HCT116 (cell line): ENCODE results near the gene MUC22. TPM values are rescaled to one million over a fixed set of nuclear protein-coding genes. Genes with fewer than 3 reads are reported as not detected.

Experiments used
- ATAC-seq: fragments of 200-7000 bp; cut with Tn5 transposase; 2 replicates; pipeline ENCODE4 v1.9.1; 2020; ENCODE audit warnings: mild to moderate bottlenecking, moderate library complexity
- BruUV-seq: library from RNA; stranded (reverse); fragments of 400-500 nt; replicated peaks from 2 replicates; lab custom pipeline; 2021; lab: Mats Ljungman, UMichigan
- CTCF ChIA-PET: fragments of 300-600 bp; sonication (Branson Sonifier 250); formaldehyde crosslinking; loops from one replicate; lab custom pipeline; 2021; ENCODE audit warnings: antibody characterized with exemption; lab: Charles Lee
- POLR2A ChIA-PET: fragments of 300-600, 350-600 bp; sonication (Branson Sonifier 250); formaldehyde crosslinking; loops from one replicate; lab custom pipeline; 2021; ENCODE audit warnings: antibody characterized with exemption; lab: Charles Lee
- RAD21 ChIA-PET, 2 experiments: fragments of 300-600 bp; sonication (Branson Sonifier 250); formaldehyde crosslinking; loops; one replicate each; lab custom pipeline; 2023; ENCODE audit warnings: low total read pairs in 2 of 2; ENCODE audit not compliant: uncharacterized antibody in 2 of 2, unreplicated experiment in 2 of 2, low non-redundant PET in 1 of 2; lab: Charles Lee
- DNase-seq: peaks from one replicate; pipeline ENCODE4 v3.0.0-alpha.2; 2010; ENCODE audit warnings: low read depth, low spot score
- H2AFZ ChIP-seq: fragments of 200-600 bp; shearing (Covaris generic), sonication (generic); 2 replicates; pipeline ENCODE4 v1.6.1; 2017; ENCODE audit warnings: low read depth, mixed run types, mixed read lengths, antibody characterized with exemption, low read length; ENCODE audit not compliant: poor library complexity, severe bottlenecking
- H3K27ac ChIP-seq: 2 replicates; pipeline ENCODE4 v1.5.1; 2012; ENCODE audit warnings: low read depth, low read length
- H3K27me3 ChIP-seq: fragments of 200-600 bp; sonication (generic); 2 replicates; pipeline ENCODE4 v1.6.1; 2016; ENCODE audit warnings: mixed run types, low read length, mixed read lengths; ENCODE audit not compliant: insufficient read depth
- H3K36me3 ChIP-seq, 2 experiments: fragments of 200-500 bp in 1 of 2; fragments of 200-600 bp in 1 of 2; sonication (Bioruptor generic) in 1 of 2; sonication (generic) in 1 of 2; 2 replicates each; pipeline versions ENCODE4 v1.5.1 to v1.6.1; 2014 to 2016; ENCODE audit warnings: low read length in 2 of 2, inconsistent platforms in 1 of 2, mixed read lengths in 1 of 2, mixed run types in 1 of 2; ENCODE audit not compliant: insufficient read depth in 2 of 2, control insufficient read depth in 1 of 2
- H3K4me1 ChIP-seq, 2 experiments: fragments of 200-600 bp in 1 of 2; sonication (generic) in 1 of 2; 2 replicates each; pipeline versions ENCODE4 v1.5.1 to v1.6.1; 2012 to 2017; ENCODE audit warnings: low read length in 2 of 2, inconsistent platforms in 1 of 2, mild to moderate bottlenecking in 1 of 2, mixed read lengths in 1 of 2, mixed run types in 1 of 2, moderate library complexity in 1 of 2; ENCODE audit not compliant: insufficient read depth in 2 of 2, control insufficient read depth in 1 of 2
- H3K4me2 ChIP-seq: fragments of 200-600 bp; sonication (generic); 2 replicates; pipeline ENCODE4 v1.6.1; 2017; ENCODE audit warnings: mixed run types, low read length, mixed read lengths
- H3K4me3 ChIP-seq, 2 experiments: fragments of 200-600 bp in 1 of 2; sonication (generic) in 1 of 2; replicated peaks in 1 of 2; 2 replicates each; pipeline ENCODE4 v1.5.1; 2011 to 2016; ENCODE audit warnings: low read length in 2 of 2, control low read depth in 1 of 2, low read depth in 1 of 2, mild to moderate bottlenecking in 1 of 2, mixed read lengths in 1 of 2, mixed run types in 1 of 2
- H3K79me2 ChIP-seq: fragments of 200-600 bp; sonication (generic); 2 replicates; pipeline ENCODE4 v1.6.1; 2017; ENCODE audit warnings: mild to moderate bottlenecking, mixed run types, low read length, moderate library complexity, mixed read lengths; ENCODE audit not compliant: insufficient read depth
- H3K9ac ChIP-seq: fragments of 200-600 bp; sonication (generic); 2 replicates; pipeline ENCODE4 v1.6.1; 2016; ENCODE audit warnings: low read length, mixed read lengths
- H3K9me2 ChIP-seq: fragments of 200-600 bp; sonication (generic), shearing (Covaris generic); 2 replicates; pipeline ENCODE4 v1.6.1; 2017; ENCODE audit warnings: mixed run types, mild to moderate bottlenecking, moderate library complexity; ENCODE audit not compliant: insufficient read depth
- H3K9me3 ChIP-seq, 2 experiments: fragments of 200-500 bp in 1 of 2; fragments of 200-600 bp in 1 of 2; sonication (Bioruptor generic) in 1 of 2; sonication (generic) in 1 of 2; 2 replicates each; pipeline ENCODE4 v1.6.1; 2014 to 2017; ENCODE audit warnings: low read length in 2 of 2, mixed read lengths in 2 of 2, inconsistent platforms in 1 of 2, low read depth in 1 of 2, mild to moderate bottlenecking in 1 of 2, mixed run types in 1 of 2, moderate library complexity in 1 of 2; ENCODE audit not compliant: control insufficient read depth in 1 of 2, insufficient read depth in 1 of 2
- H4K20me1 ChIP-seq: fragments of 200-600 bp; sonication (generic), shearing (Covaris generic); 2 replicates; pipeline ENCODE4 v1.6.1; 2017; ENCODE audit warnings: mixed run types, mild to moderate bottlenecking, moderate library complexity; ENCODE audit not compliant: insufficient read depth
- CEBPB ChIP-seq: IDR thresholded peaks from 2 replicates; pipeline ENCODE4 v1.6.1; 2012; ENCODE audit warnings: low read depth
- EZH2phosphoT487 ChIP-seq: fragments of 200-600 bp; IDR thresholded peaks from 2 replicates; pipeline ENCODE4 v1.6.1; 2018; ENCODE audit warnings: antibody characterized with exemption, borderline replicate concordance
- JUND ChIP-seq: IDR thresholded peaks from 2 replicates; pipeline ENCODE4 v1.6.1; 2012
- RAD21 ChIP-seq: IDR thresholded peaks from 2 replicates; pipeline ENCODE4 v1.6.1; 2012; ENCODE audit warnings: low read depth, mild to moderate bottlenecking
- REST ChIP-seq: IDR thresholded peaks from 2 replicates; pipeline ENCODE4 v1.6.1; 2012; ENCODE audit warnings: low read depth
- SRF ChIP-seq: IDR thresholded peaks from 2 replicates; pipeline ENCODE4 v1.6.1; 2012; ENCODE audit warnings: low read depth
- ZBTB33 ChIP-seq: IDR thresholded peaks from 2 replicates; pipeline ENCODE4 v1.6.1; 2011; ENCODE audit warnings: mild to moderate bottlenecking, low read length, moderate library complexity; ENCODE audit not compliant: insufficient replicate concordance; ENCODE audit errors: extremely low read depth
- ZFX ChIP-seq: fragments of 450-650 bp; IDR thresholded peaks from 2 replicates; pipeline ENCODE4 v1.6.1; 2017
- intact Hi-C: fragments of 100-400 bp; cut with micrococcal nuclease; formaldehyde crosslinking; loops from 2 replicates; pipeline ENCODE4 v1.10.0; 2022
- total RNA-seq: library from RNA; stranded (reverse); gene quantifications from one replicate; pipeline ENCODE4 v1.2.1, GENCODE V29; 2021; ENCODE audit not compliant: unreplicated experiment
- TF ChIP-seq, protein P1 (sequence below): IDR thresholded peaks from 2 replicates; pipeline ENCODE4 v1.6.1; 2012

MUC22 gene
- total RNA-seq, 1 experiment from 2014 or later, result not detected

DNA sequence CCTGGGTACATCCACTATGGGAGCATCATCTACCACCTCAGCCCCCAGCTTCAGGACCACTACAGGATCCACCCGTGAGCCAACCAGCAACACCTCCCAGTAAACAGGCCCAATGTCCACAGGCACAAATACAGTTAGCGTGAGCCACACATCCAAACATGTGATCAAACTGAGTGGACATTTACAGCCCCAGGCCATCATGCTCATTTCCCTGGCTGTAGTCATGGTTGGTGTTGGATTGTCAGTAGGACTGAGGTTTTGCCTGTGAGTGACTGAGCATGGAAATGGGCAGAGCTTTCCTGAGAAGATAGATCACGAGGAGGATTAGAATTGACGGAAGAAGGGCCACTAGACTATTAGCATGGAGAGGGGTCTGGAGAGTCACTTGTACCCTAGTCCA lies 37.5 kb upstream of the MUC22 start:
- H3K4me2 ChIP-seq, result no peak overlapping the region
- TF ChIP-seq JUND (no peak), RAD21 (no peak), CEBPB (no peak), REST (no peak), SRF (no peak), EZH2phosphoT487 (no peak), ZFX (no peak), ZBTB33 (no peak)
- TF ChIP-seq, protein P1, sequence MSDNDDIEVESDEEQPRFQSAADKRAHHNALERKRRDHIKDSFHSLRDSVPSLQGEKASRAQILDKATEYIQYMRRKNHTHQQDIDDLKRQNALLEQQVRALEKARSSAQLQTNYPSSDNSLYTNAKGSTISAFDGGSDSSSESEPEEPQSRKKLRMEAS, result no peak
- TF ChIP-seq, all 23 proteins: peak for 0
- Histone ChIP-seq H2AFZ (no peak overlapping the region), H3K36me3 (no peaks in the 10 kb centered on the region), H3K9me2 (no peaks in the 10 kb centered on the region), H3K9ac (no peak overlapping the region), H3K27me3 (no peaks in the 10 kb centered on the region), H3K79me2 (no peaks in the 10 kb centered on the region), H3K4me1 (no peaks in the 10 kb centered on the region), H4K20me1 (no peaks in the 10 kb centered on the region), H3K9me3 (no peaks in the 10 kb centered on the region), H3K27ac (no peak overlapping the region), H3K4me3 (no peak overlapping the region)
- CTCF ChIA-PET, result no interaction called here
- POLR2A ChIA-PET, result no interaction called here
- intact Hi-C loops, result no loop called here
- ATAC-seq (no peak), DNase-seq (no peak)
- BruUV-seq, result no TSS peak
- RAD21 ChIA-PET, result no interaction called here
